Amniotic epithelial cell (primary cell): Measurements from ENCODE around the gene PEX11B.

ENCODE experiments used
- DNase-seq: peaks from one replicate; pipeline ENCODE4 v3.0.0-alpha.2; 2010; ENCODE audit warnings: low read depth

Gene PEX11B, protein sequence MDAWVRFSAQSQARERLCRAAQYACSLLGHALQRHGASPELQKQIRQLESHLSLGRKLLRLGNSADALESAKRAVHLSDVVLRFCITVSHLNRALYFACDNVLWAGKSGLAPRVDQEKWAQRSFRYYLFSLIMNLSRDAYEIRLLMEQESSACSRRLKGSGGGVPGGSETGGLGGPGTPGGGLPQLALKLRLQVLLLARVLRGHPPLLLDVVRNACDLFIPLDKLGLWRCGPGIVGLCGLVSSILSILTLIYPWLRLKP

DNA sequence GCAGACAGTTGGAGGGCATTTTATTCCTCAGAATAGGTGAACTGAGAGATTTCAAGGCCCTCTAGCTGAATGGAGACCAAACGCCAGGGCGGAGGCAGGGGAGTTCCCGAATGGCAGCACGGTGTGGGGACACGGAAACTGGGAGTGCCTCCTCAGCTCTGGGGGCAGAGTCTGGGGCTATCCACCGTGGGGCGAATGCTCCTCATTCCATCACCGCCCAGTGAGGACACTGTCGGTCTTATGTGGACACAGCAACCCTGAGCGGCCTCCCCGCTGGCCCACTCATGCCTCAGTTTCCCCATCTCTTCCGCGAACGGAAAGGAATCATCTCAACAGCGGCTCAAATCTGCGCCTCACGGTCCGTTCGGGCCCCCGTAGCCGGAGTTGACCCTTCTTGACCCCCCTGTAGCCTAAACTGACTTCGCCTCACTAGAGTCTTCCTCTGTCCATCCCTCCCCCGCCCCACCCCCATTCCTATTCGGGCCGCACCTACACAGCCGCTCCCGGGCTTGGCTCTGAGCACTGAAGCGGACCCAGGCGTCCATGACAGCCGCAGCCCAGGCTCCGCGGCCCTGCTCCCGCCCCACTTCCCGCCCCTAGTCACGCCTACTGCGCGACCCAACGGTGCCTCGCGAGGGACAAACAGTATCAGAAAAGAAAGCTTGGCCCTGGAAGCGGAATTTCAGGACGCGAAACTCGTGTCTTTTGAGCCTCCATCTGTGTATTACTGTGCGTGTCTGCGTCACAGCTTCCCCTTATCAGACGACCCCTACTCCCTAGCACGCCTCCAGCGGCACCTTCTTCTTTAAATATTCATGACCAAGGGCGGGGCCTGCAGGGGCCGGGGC is at the start of gene PEX11B:
Gene PEX11B (minus strand): TSS at position 574 of the 848 bp plus-strand sequence. CDS start 29 bp downstream, at position 545.
- DNase-seq = peak; percentile 91

DNA sequence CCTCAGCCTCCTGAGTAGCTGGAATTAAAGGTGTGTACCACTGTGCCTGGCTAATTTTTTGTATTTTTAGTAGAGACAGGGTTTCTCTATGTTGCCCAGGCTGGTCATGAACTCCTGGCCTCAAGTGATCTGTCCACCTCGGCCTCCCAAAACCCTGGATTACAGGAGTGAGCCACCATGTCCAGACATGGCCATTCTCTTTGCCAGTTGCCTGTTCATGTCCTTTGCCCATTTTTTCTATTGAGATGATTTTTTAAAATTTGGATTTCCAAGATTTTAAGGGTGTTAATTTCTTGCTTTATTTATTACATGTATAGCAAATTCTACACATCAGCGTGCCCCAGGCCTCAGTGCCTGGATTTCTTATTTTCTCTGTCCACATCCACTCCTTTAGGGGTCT is 48.8 kb upstream of the PEX11B start:
- no peak for DNase-seq

DNA sequence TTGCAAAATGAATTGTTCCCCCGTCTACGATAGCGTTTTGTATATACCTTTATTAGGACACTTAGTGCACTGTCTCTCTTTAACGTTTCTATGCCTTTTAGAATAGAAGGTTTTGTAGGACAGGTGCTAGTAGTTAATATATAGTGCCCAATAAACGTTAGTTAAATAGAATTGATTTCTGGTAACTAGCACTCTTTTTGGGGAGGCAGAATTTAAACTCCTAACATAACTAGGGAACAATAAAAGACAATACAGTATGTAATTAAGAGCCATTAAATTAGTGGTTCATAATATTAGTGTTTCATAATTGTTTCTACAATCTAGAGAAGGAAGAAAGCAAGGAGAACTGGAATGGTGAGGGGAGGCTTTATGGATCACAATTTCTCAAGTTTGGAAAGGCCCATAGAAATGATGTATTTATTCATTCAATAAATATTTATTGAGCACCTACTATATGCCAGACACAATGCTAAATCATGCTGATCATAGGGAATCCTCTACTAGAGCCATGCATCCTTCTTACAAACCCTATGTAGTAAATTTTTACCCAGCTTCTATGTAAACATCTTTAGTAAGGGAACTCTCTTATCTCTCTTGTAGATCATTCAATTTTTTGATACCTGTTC is 46.7 kb upstream of the PEX11B start:
- DNase-seq = no peak

DNA sequence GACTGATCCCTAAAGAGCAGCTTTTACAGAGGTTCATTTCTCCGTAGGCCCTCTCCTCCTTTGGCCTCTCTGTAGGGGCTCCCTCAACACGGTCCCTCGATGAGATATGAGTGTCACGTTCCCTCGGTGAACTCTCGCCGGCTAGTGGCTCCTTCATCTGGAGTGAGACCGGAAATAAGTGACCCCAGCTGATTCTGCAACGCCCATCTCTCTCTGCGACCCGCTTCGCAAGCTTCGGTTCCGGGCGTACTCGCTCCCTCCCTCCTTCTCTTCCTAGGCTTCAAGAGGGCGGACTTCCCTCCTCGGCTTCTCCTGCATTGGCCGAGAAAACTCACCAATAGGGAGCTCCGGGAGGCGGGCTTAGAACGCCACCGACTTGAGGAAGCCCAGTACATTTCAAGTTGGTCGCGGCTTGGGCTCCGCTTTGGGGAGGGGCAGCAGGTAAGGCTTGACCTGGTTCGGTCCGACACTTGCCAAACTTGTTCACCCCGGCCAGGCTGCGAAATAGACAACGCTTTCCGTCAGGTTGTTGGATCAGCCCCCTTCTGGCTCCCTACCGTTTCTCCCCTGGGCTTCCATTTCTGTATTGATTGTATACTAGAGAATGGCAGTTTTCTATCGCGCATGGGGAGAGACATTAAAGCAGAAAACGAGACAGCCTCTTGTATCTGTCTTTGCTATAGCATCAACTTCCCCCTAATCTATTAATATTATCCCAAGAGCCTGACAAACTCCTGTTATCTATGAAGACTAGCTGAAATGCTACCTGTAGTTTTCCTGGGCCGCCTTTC is 46.0 kb upstream of the PEX11B start, which contains the start of the genes ANKRD34A and POLR3GL:
Gene ANKRD34A (minus strand): TSS at position 248 of the 791 bp plus-strand sequence. CDS start 2,816 bp downstream, outside the sequence.
Gene POLR3GL (plus strand): TSS at position 363 of the 791 bp plus-strand sequence. CDS start 10,176 bp downstream, outside the sequence.
- DNase-seq = peak; percentile 85

DNA sequence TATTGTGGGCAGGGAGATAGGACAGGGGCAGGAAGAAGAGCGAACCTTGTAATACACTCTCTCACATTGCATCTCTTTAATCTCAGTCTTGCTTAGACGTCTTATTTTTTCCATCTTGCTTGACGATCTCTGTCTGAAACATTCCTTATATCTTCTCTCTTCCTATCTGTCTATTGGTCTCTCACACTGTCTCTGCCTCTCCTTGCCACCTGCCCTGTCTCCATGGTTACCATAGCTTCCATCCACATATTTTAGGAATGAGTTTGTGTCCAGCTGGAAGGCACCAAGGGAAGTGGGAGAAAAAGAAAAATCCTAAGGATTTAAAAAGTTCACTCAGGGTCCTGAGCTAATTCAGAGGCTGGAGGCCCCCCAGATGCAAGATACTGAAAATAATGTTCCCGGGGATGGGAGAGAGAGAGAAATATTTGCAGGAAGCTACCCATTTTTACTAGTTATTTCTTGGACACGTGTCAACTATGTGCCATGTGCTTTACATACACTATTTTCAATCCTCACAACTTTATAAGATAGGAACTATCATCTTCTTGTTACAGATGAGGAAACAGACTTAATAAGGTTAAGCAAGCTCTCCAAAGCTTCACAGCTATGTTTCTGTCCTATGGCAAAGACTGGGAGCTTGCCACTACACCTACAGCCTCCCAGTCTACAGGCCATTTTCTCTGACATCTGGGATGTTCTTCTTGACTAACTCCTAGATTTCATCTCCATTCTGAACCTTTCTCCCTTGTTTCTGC is 44.9 kb upstream of the PEX11B start:
- peak; percentile 77 for DNase-seq

DNA sequence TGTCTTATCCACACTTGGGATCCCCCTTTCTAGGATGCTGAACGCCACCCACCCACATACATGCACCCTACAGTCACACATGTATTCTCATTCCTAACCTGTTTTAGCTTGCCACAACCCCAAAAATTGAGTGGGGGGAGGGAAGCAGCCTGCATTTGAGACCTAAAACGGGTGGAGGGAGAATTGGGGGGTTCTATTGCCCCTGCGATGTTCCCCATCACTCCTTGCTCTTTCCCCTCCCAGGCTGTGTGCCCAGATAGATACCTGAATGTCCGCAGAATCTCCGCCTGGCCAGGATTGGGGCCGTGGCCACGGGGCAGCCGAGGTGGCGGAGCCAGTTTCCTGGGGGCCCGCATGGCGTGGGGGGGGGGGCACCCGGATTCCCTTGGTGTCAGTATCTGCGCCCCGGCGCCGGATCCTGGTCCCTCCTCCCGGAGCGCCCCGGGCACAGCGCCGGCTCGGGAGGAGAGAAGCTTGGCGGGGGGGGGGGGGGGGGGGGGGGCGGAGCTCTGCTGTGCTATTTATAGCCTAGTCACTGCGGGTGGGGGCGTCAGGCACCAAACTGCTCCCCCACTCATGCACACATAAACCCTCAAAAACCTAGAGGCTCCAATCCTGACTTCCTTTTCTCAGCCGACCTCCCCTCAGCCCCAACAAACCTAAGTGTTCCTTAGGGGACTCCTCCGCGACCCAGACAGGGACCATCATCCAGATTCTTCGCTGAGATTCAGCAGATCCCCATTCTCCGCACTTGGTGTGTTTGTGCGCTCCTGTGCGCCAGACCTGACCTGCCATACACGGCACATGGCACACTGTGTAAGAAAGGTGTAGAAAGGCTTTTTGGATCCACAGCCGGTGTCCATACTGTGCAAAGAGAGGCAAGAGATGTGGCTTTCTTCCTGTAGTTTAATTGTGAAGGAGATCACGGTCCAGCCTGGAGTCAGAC is 43.9 kb upstream of the PEX11B start:
- DNase-seq = no peak

DNA sequence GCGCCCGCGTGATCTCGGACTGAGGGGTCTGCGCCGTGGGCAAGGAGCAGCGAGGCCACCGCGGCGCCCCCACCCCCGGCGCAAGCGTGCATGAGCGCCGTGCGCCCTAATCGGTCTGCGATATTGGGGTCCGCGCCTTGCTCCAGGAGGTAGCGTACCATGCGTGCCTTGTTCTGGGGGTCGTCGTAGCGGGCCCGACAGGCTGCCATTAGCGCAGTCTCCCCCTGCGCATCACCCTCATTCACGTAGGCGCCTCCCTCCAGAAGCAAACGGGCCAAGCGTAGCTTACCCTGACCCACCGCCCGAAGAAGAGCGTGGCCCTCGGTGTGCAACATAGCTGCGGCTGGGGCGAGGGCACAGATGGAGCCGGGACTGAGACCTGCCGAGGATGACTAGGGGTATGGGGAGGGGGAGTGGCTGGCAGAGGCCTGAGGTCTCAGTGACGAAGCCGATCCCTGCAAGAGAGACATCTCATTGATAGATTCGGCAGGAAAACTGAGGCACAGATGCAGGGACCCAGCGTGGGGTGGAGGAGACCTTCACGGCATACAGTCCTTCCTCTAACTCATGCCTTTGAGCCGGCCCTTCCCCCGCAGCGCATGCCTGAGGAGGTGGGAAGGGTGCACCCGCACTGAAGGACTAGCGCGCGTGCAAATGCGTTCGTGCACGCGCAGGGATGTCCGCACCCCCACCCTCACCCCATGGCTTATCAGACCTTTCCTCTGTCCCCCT is 43.1 kb upstream of the PEX11B start:
- DNase-seq = no peak

DNA sequence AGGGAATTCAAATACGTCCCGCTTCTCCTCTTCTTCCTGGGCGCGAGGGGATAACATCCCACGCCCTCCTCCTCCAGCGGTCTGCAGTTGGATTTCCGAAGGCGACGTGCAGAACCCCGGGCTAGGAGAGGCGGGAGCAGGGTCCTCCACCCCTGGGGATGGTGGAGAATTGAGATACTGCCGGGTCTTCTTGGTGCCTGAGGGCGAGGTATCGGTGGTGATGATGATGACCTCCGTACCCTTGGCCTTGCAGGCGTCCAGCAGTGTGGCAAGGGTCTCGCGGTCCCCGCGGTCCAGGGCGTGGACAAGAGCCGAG is 42.5 kb upstream of the PEX11B start:
- no peak for DNase-seq

DNA sequence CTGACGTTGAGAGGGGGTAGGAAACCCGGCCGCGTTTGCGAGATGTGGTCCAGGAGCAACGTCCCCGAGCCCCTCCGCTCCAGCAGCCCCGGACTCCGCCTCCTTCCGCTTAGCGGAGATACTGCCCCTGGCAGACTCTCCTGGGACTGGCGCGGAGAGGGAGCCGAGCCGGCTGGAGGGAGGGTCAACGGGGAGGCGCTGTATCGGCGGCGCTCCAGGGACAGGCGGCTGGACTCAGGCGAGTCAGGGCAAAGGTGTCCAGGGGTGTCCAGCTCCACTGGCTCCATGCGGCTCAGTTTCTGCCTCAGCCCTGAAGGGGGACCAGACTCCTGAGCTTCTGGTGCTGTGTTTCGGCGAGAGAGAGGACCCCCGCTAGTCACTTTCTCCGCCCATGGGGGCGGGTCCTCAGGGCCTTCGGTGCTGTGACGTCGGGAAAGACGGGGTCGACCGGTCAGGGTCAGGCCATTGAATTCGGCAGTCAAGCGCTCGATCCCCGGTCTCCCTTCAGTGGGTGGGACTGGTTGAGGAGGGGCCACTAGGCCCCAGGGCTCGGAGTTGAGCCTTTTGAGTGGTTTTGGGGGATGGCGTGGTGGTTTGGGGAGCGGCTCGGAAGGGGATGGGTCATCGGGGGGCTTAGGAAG is 42.1 kb upstream of the PEX11B start:
- DNase-seq = peak; percentile 50

DNA sequence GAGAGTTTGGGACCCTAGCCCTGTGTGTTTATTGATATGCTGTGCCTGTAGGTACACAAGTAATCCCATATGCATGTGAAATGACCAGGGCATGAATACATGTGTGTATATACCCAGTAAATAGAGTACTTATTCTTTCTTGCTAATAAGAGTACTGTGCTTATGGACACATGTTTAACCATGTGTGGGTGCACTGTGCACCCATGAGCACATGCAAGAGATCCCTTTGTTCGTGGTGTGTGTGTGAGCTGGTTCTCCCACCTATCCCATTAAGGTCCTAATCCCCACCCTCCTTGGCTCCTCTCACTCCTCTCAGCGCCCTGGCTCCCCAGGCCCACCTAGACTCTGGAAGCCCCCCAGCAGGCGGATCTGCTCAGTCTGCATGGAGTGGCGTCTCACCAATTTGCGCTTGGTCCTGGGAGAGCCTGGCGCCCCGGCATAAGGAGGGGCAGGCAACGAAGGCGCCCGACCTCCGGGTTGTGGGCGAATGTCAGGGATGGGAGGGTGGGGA is 41.5 kb upstream of the PEX11B start:
- no peak for DNase-seq

DNA sequence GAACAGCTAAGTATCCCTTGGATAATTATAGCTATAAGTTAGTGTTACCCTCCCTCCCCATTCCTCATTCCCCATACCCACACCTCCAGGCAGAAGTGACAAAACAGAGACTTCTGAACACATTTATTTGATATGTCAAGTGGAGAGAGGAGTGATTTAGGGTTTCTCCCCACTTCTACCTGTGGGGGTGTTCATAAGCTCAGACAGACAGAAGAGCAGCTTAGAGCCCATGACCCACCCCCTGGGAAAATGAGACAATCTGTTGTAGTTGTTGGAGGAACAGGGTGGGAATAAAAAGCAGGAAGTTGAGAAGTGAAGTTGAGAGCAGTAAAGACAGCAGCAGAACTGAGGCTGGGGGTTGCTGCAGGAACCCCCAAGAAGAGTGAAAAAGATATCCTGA is 40.8 kb upstream of the PEX11B start:
- DNase-seq = no peak

DNA sequence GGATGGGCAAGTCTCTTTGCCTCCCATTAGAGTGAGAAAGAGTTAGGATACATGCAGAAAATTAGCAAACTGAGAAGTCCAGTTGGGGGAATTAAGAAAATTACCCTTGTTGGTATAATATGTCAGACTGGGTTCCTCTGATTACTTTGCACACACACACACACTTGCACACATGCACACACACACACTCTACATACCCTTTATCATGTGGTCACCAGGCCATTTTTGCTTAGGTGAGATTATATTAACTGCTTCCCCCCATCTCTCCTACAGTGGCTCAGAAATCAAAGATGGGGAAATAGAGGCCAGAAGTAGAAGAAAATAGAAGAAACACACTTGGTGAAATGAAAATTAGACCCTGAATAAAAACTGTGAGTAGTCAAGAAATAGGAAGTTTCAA is 40.2 kb upstream of the PEX11B start:
- DNase-seq = no peak

DNA sequence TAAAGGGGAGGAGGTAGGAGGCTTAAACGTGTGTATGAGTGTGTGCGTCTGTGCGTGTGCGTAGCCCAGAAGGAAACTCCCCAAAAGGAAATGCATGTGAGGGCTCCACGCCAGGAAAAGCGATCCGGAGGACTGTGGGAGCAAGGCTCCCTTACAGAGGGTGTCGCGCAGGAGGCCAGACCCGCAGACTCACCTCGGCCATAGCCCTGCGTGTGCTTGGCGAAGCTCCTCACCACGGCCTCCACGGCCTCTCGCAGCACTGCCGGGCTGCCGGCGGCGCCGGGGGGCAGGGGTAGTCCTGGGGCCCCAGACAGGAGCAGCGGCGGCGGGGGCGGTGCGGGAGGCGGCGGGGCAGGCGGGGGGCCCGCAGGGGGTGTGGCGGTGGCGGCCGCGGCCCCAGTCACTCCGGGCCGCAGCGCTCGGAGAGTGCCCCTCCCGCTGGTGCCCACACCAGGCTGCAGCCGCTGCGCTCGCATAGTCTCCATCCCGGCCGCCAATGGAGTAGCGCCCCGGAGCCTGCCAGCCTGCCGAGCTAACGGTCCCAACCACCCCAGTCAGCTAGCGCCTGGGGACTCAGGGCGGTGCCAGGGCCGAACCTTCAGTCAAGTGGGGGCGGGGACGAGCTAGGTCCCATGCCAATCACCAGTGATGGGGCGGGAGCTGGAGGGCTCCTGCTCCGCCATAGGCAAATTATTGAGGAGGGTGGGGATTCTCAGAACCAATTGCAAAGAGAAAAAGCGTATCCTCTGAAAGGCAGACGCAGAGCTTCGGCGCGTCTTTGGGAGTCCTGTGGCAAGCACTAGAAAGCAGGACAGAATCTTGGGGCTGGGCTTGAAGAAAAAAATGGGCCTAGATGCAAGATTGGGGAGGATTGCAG is 39.2 kb upstream of the PEX11B start, which contains the start of gene LIX1L:
Gene LIX1L (minus strand): TSS at position 575 of the 877 bp plus-strand sequence. CDS start 90 bp downstream, at position 485.
- DNase-seq = peak; percentile 95

DNA sequence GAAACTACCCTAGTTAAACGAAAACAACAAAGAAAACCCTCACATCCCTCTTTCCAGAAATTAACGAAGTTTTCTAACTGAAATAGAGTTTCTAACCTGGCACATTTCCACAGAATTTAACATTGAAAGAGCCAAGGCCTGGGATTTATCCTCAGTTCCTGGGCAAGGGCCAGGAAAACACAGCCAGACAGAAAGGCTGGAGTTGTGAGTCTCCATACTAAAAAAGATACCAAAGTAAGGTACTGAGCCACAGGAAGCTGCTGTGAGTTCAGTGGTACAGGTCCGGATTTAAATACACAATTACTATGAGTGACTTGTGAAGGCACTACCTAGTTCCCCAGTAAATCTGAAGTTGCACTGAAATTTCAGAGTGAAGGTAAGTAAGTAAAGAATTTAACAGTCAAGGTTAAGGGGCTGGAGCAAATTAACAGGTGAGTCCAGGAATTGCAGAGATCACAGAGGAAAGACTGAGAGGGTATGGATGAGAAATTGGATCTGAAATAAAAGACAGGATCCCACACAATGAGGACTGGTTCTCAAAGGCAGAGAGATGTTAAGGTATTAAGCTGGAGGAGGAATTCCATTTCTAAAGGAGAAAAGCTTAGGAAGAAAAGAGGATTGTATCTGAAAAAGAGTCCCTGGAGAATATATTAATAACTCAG is 38.4 kb upstream of the PEX11B start:
- DNase-seq = peak; percentile 40

DNA sequence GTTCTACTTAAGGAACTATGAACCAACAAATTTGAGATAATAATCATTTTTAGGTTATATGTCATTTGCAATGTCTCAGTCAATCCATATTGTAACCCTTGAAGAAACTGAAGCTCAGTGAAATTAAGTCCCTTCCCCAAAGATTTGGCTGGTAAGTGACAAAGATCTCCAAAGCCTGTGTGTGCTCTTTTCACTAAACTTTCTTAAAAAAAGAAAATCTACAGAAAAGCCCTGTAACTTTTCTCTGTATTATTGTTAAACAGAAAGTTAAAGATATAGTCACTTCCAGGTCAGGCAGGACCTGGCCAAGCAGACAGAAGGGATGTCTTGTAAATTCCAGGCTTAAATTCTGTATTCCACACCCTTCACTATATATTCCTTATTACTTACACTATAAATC is 37.8 kb upstream of the PEX11B start:
- no peak for DNase-seq

DNA sequence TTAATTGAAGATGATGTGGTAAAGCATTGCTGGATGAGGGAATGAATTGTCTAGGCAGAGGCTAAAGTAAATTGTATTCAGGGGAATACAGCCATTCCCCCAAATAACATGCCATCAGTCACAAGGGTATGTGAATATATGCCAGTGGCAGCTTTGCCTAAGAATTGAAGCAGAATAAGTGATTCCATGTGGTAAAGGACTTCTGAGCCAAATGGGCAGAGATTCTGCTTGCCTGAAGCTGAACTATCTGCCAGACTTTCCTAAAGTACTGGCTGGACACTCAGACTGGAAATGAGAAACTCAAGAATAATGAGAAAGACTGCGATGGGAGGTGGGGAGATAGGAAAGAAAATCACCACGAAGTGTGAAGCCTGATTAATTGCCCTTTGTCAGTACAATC is 36.9 kb upstream of the PEX11B start:
- no peak for DNase-seq

DNA sequence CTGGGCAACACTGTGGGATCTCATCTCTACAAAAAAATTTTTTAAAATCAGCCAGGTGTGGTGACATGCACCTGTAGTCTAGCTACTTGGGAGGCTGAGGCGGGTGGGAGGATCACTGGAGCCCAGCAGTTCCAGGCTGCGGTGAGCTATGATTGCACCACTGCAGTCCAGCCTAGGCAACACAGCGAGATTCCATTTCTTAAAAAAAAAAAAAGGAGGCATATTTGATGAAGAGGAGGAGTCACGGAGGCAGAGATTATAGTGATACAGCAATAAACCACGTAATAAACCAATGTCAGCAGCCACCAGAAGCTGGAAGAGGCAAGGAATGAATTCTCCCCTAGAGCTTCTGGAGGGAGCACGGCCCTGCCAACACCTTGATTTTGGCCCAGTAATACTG is 35.3 kb upstream of the PEX11B start:
- peak; percentile 76 for DNase-seq
